Colonic mucosa (tissue), 4 donors: ENCODE measurements around the gene TMEM270. TPM values are rescaled to one million over a fixed set of nuclear protein-coding genes. Genes with fewer than 3 reads are reported as not detected.

Experiments
- DNase-seq: peaks from one replicate; pipeline ENCODE4 v3.0.0-alpha.2; 2020
- H3K27ac ChIP-seq: fragments of 200-600 bp; one replicate; pipeline ENCODE4 v1.8.0; 2021
- H3K27me3 ChIP-seq: fragments of 200-600 bp; one replicate; pipeline ENCODE4 v1.8.0; 2021
- H3K36me3 ChIP-seq: fragments of 200-600 bp; one replicate; pipeline ENCODE4 v1.8.0; 2021
- H3K4me1 ChIP-seq: fragments of 200-600 bp; one replicate; pipeline ENCODE4 v1.8.0; 2021; ENCODE audit warnings: mild to moderate bottlenecking
- H3K4me3 ChIP-seq: fragments of 200-600 bp; one replicate; pipeline ENCODE4 v1.8.0; 2021
- H3K9ac ChIP-seq, 2 donors: one replicate each; pipeline ENCODE4 v1.7.0; 2013; ENCODE audit warnings: control low read depth in 2 of 2, low read depth in 2 of 2, low read length in 2 of 2
- H3K9me3 ChIP-seq: fragments of 200-600 bp; one replicate; pipeline ENCODE4 v1.8.0; 2021
- intact Hi-C: fragments of 100-400 bp; cut with DNase I; formaldehyde crosslinking; loops from one replicate; pipeline ENCODE4 v1.14.1; 2022
- total RNA-seq, 2 donors: library from RNA; stranded (reverse); fragmentation: NEBNext Ultra II Directional in 1 of 2; extraction: Animal tissue kit (Norgen Biotek cat#: 25700) in 1 of 2; gene quantifications; one replicate each; pipeline ENCODE4 v1.2.1, GENCODE V29; 2021
- TF ChIP-seq, protein P1 (sequence below): fragments of 200-600 bp; IDR thresholded peaks from one replicate; pipeline ENCODE4 v1.8.0; 2022; ENCODE audit warnings: antibody characterized with exemption, mild to moderate bottlenecking
- donor health status: healthy.
- donor health status: DM: no; HTN: no; CAD: no.
- donor health status: DM: no; HTN: no; CAD: no.

TMEM270 gene
- total RNA-seq, 2 donors from 2014 or later = not detected

- DNase-seq = no peak
- no peak overlapping the region for H3K4me3 ChIP-seq
- H3K9ac ChIP-seq = peak overlapping the region in 1 of 2 donors; percentile 55
- TF ChIP-seq, protein P1, sequence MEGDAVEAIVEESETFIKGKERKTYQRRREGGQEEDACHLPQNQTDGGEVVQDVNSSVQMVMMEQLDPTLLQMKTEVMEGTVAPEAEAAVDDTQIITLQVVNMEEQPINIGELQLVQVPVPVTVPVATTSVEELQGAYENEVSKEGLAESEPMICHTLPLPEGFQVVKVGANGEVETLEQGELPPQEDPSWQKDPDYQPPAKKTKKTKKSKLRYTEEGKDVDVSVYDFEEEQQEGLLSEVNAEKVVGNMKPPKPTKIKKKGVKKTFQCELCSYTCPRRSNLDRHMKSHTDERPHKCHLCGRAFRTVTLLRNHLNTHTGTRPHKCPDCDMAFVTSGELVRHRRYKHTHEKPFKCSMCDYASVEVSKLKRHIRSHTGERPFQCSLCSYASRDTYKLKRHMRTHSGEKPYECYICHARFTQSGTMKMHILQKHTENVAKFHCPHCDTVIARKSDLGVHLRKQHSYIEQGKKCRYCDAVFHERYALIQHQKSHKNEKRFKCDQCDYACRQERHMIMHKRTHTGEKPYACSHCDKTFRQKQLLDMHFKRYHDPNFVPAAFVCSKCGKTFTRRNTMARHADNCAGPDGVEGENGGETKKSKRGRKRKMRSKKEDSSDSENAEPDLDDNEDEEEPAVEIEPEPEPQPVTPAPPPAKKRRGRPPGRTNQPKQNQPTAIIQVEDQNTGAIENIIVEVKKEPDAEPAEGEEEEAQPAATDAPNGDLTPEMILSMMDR = no peak
- H3K4me1 ChIP-seq = peaks cover 9% of the 10 kb centered on the region
- H3K27me3 ChIP-seq = no peaks in the 10 kb centered on the region
- H3K36me3 ChIP-seq = no peaks in the 10 kb centered on the region
- intact Hi-C loops = no loop called here
- H3K9me3 ChIP-seq = no peaks in the 10 kb centered on the region
- no peak overlapping the region for H3K27ac ChIP-seq
Observed at GRCh38 chr7:73824986-73825385, 36.0 kb upstream of the TMEM270 start.

- Histone ChIP-seq H3K9me3 (no peaks in the 10 kb centered on the region), H3K36me3 (no peaks in the 10 kb centered on the region), H3K4me3 (no peak overlapping the region), H3K4me1 (peaks cover 9% of the 10 kb centered on the region), H3K27me3 (no peaks in the 10 kb centered on the region), H3K9ac (peak overlapping the region; percentile 64 to 76), H3K27ac (peak overlapping the region; percentile 85)
- DNase-seq = peak; percentile 92
- TF ChIP-seq, protein P1 = no peak
- intact Hi-C loops = no loop called here
Observed at GRCh38 chr7:73827567-73828106, 33.3 kb upstream of the TMEM270 start.

GRCh38 chr7:73828107-73828803 lies 32.7 kb upstream of the TMEM270 start:
- H3K27me3 ChIP-seq = no peaks in the 10 kb centered on the region
- peaks cover 9% of the 10 kb centered on the region for H3K4me1 ChIP-seq
- H3K9ac ChIP-seq = peak overlapping the region in 1 of 2 donors; percentile 99
- no peaks in the 10 kb centered on the region for H3K36me3 ChIP-seq
- H3K4me3 ChIP-seq = peak overlapping the region; percentile 50
- peak; percentile 93 for DNase-seq
- H3K27ac ChIP-seq = peak overlapping the region; percentile 85
- TF ChIP-seq, protein P1 = no peak
- H3K9me3 ChIP-seq = no peaks in the 10 kb centered on the region
- intact Hi-C loops = no loop called here

- H3K9ac ChIP-seq = peak overlapping the region; percentile 75 to 99
- TF ChIP-seq, protein P1 = no peak
- peak overlapping the region; percentile 50 for H3K4me3 ChIP-seq
- peak overlapping the region; percentile 85 for H3K27ac ChIP-seq
- intact Hi-C loops = no loop called here
- no peak for DNase-seq
- H3K9me3 ChIP-seq = no peaks in the 10 kb centered on the region
- no peaks in the 10 kb centered on the region for H3K27me3 ChIP-seq
- no peaks in the 10 kb centered on the region for H3K36me3 ChIP-seq
- peaks cover 9% of the 10 kb centered on the region for H3K4me1 ChIP-seq
Observed at GRCh38 chr7:73828972-73829371, 32.0 kb upstream of the TMEM270 start.

GRCh38 chr7:73829505-73829904 lies 31.5 kb upstream of the TMEM270 start:
- Histone ChIP-seq H3K36me3 (no peaks in the 10 kb centered on the region), H3K9me3 (no peaks in the 10 kb centered on the region), H3K27me3 (no peaks in the 10 kb centered on the region), H3K4me3 (peak overlapping the region; percentile 50), H3K9ac (peak overlapping the region; percentile 75 to 99), H3K4me1 (peaks cover 9% of the 10 kb centered on the region), H3K27ac (peak overlapping the region; percentile 85)
- DNase-seq = peak; percentile 62
- TF ChIP-seq, protein P1 = no peak
- intact Hi-C loops = no loop called here
